ENCODE measurements around the gene ATAD1.
"Not testable (repeated sequence)": the region's sequence is repeated elsewhere in the genome, so short reads cannot be mapped to it uniquely, and the experiment has no call there.

Gene ATAD1

DNA sequence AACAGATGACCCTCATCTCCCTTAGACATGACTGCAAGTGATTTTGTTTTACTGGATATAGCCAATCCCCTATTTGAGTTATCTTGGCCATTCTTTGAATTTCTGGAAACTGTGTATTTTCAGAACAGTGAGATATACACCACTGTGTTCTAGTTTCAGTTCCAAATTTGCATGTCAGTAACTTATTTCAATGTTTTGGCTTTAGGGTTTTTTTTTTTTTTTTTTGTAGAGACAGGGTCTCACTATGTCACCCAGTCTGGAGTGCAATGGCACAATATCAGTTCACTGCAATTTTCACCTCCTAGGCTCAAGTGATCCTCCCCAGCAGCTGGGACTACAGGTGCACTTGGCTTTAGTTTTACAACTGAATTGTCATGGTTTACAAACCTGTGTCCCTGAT lies 67.2 kb downstream of the ATAD1 start:
- TF ChIP-seq, protein P1, sequence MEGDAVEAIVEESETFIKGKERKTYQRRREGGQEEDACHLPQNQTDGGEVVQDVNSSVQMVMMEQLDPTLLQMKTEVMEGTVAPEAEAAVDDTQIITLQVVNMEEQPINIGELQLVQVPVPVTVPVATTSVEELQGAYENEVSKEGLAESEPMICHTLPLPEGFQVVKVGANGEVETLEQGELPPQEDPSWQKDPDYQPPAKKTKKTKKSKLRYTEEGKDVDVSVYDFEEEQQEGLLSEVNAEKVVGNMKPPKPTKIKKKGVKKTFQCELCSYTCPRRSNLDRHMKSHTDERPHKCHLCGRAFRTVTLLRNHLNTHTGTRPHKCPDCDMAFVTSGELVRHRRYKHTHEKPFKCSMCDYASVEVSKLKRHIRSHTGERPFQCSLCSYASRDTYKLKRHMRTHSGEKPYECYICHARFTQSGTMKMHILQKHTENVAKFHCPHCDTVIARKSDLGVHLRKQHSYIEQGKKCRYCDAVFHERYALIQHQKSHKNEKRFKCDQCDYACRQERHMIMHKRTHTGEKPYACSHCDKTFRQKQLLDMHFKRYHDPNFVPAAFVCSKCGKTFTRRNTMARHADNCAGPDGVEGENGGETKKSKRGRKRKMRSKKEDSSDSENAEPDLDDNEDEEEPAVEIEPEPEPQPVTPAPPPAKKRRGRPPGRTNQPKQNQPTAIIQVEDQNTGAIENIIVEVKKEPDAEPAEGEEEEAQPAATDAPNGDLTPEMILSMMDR (IDR thresholded peaks at IDR 0.05; ENCODE audit: low read depth, low read length) = no peak
- H3K4me3 ChIP-seq (ENCODE audit: low read depth, low read length) = no peak overlapping the region

GRCh38 chr10:87750001-87750671 lies 67.9 kb downstream of the ATAD1 start:
- TF ChIP-seq, protein P1 (IDR thresholded peaks at IDR 0.05; ENCODE audit: low read depth, low read length) = no peak
- H3K4me3 ChIP-seq (ENCODE audit: low read depth, low read length) = no peak overlapping the region

DNA sequence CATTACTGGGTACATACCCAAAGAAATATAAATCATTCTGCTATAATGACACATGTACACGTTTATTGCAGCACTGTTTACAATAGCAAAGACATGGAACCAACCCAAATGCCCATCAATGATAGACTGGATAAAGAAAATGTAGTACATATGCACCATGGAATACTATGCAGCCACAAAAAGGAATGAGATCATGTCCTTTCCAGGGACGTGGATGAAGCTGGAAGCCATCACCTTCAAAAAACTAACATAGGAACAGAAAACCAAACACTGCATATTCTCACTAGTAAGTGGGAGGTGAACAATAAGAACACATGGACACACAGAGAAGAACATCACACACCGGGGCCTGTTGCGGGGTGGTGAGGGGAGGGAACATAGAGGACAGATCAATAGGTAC lies 69.8 kb downstream of the ATAD1 start:
- not testable (repeated sequence) for H3K4me3 ChIP-seq (ENCODE audit: low read depth, low read length)

- no peak overlapping the region for H3K4me3 ChIP-seq (ENCODE audit: low read depth, low read length)
- TF ChIP-seq, protein P1 (IDR thresholded peaks at IDR 0.05; ENCODE audit: low read depth, low read length) = no peak
Observed at GRCh38 chr10:87746911-87747310, 71.1 kb downstream of the ATAD1 start.

- H3K4me3 ChIP-seq (ENCODE audit: low read depth, low read length) = no peak overlapping the region
- TF ChIP-seq, protein P1 (IDR thresholded peaks at IDR 0.05; ENCODE audit: low read depth, low read length) = no peak
Observed at GRCh38 chr10:87744606-87745005, 73.4 kb downstream of the ATAD1 start.

GRCh38 chr10:87742992-87743610 lies 74.9 kb downstream of the ATAD1 start:
- H3K4me3 ChIP-seq (ENCODE audit: low read depth, low read length) = not testable (repeated sequence)

- no peak overlapping the region for H3K4me3 ChIP-seq (ENCODE audit: low read depth, low read length)
- TF ChIP-seq, protein P1 (IDR thresholded peaks at IDR 0.05; ENCODE audit: low read depth, low read length) = no peak
Observed at GRCh38 chr10:87740254-87740655, 77.8 kb downstream of the ATAD1 start.

GRCh38 chr10:87739703-87740102 lies 78.3 kb downstream of the ATAD1 start:
- TF ChIP-seq, protein P1 (IDR thresholded peaks at IDR 0.05; ENCODE audit: low read depth, low read length) = no peak
- no peak overlapping the region for H3K4me3 ChIP-seq (ENCODE audit: low read depth, low read length)

DNA sequence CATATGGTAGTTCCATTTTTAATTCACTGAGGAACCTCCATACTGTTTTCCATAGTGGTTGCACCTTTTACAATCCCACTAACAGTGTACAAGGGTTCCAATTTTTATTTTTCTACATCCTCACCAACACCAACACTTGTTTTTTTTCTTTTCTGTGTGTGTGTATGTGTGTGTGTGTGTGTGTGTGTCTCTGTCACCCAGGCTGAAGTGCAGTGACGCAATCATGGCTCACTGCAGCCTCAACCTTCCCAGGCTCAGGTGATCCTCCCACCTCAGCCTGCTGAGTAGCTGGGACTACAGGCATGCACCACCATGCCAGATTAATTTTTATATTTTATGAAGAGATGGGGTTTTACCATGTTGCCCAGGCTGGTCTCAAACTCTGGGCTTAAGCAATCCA lies 79.8 kb downstream of the ATAD1 start:
- not testable (repeated sequence) for H3K4me3 ChIP-seq (ENCODE audit: low read depth, low read length)
